ENCODE measurements around the gene HAUS3. TPM values are rescaled to one million over a fixed set of nuclear protein-coding genes. Genes with fewer than 3 reads are reported as not detected.

HAUS3 gene
- total and polyA plus RNA-seq, 3 donors from 2014 or later: 13.8 to 44.0 (median 40.1) TPM

DNA sequence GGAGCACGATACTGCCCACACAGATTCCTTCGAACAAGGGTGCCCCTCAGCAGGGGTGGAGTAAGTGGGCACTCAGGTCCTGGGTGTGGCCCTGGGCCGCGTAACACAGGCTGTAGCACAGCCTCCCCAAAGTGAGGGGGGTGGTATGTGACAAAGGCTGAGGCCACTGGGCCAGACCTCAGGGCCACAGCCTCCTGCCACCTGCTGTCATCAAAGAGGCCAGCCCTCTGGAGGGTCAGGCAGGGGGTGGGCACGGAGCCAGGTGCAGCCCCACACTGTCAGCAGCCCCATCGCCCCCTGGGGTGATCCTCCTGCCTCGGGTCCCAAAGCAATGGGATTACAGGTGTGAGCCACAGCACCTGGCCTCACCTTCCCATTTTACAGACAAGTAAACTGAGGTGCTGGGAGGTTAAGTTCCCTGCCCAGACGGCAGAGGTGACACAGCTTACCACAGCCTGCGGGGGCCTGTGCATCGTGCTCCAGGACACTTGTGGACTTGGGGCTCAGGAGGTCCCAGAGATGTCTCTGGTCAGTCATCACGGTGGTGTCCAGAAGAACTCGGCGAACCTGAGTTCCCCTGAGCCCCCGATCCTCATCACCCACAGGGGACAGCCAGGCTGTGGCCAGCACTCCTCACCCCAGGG is 47.5 kb upstream of the HAUS3 start:
- H3K27me3 ChIP-seq: no peaks in the 10 kb centered on the region
- no peaks in the 10 kb centered on the region for H3K36me3 ChIP-seq (ENCODE audit: low read depth, missing control alignments)
- TF ChIP-seq POLR2A (IDR thresholded peaks at IDR 0.05): no peak
- TF ChIP-seq, protein P1, sequence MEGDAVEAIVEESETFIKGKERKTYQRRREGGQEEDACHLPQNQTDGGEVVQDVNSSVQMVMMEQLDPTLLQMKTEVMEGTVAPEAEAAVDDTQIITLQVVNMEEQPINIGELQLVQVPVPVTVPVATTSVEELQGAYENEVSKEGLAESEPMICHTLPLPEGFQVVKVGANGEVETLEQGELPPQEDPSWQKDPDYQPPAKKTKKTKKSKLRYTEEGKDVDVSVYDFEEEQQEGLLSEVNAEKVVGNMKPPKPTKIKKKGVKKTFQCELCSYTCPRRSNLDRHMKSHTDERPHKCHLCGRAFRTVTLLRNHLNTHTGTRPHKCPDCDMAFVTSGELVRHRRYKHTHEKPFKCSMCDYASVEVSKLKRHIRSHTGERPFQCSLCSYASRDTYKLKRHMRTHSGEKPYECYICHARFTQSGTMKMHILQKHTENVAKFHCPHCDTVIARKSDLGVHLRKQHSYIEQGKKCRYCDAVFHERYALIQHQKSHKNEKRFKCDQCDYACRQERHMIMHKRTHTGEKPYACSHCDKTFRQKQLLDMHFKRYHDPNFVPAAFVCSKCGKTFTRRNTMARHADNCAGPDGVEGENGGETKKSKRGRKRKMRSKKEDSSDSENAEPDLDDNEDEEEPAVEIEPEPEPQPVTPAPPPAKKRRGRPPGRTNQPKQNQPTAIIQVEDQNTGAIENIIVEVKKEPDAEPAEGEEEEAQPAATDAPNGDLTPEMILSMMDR (IDR thresholded peaks at IDR 0.05): no peak
- no peak overlapping the region for H3K4me3 ChIP-seq
- no peaks in the 10 kb centered on the region for H3K9me3 ChIP-seq
- H3K4me1 ChIP-seq: no peaks in the 10 kb centered on the region
- no peak for DNase-seq
- H3K27ac ChIP-seq: no peak overlapping the region
- 95 to 97% methylated on average over 7 to 14 of the region's 14 CpGs for WGBS, 2 donors
- intact Hi-C loops (cut with DNase I; ENCODE audit: low total_unique reads): no loop called here

DNA sequence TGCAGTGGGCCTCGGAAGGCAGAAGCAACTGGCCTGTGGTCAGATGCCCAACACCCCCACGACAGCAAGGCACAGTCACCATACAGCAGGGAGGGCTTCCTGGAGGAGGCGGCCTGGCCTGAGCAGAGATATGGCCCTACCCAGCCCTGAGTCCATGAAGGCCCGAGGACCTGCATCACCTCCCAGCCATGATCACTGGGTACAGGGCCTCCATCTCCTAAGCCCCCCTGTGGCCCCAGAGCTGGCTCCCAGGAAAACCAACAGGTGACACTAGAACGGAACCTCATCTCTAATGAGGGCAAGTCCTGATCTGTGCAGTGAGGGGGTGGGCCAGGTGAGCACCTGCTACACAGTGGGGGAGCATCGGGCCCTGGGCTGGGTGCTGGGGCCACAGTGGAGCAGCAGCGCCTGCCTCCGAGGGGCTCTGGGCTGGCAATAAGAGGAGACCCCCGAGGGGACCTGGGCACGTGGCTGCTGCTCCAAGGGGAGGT is 46.2 kb upstream of the HAUS3 start:
- WGBS, 2 donors: 87 to 91% methylated on average over 7 to 10 of the region's 10 CpGs

DNA sequence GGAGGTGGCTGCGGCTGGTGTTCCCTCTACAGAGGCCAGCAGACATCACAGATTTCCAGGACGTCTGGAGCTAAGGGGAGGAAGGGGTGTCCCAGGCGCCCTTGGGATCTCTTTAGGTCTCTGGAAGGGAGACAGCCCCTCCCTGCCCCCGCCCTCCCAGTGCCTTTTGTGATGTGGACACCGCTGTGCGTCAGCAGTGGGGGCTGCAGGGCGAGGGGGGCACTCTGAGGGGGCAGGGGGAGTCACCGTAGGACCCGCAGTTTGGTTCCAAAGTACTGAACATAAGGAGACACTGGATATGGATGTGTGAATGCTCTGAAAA is 45.6 kb upstream of the HAUS3 start:
- no peak for DNase-seq
- H3K27ac ChIP-seq: no peak overlapping the region
- H3K4me3 ChIP-seq: no peak overlapping the region
- TF ChIP-seq, protein P1 (IDR thresholded peaks at IDR 0.05): no peak
- no peak for TF ChIP-seq POLR2A (IDR thresholded peaks at IDR 0.05)
- no peaks in the 10 kb centered on the region for H3K36me3 ChIP-seq (ENCODE audit: low read depth, missing control alignments)
- H3K4me1 ChIP-seq: no peaks in the 10 kb centered on the region
- WGBS, 2 donors: 87 to 88% methylated on average over 3 to 9 of the region's 9 CpGs
- H3K9me3 ChIP-seq: no peaks in the 10 kb centered on the region
- H3K27me3 ChIP-seq: no peaks in the 10 kb centered on the region
- intact Hi-C loops (cut with DNase I; ENCODE audit: low total_unique reads): no loop called here

More for the DNA sequence above, 46.2 kb upstream of the HAUS3 start:
- H3K36me3 ChIP-seq (ENCODE audit: low read depth, missing control alignments): no peaks in the 10 kb centered on the region
- H3K27ac ChIP-seq: no peak overlapping the region
- DNase-seq: no peak
- intact Hi-C loops (cut with DNase I; ENCODE audit: low total_unique reads): no loop called here
- TF ChIP-seq POLR2A (IDR thresholded peaks at IDR 0.05): no peak
- no peak overlapping the region for H3K4me3 ChIP-seq
- H3K9me3 ChIP-seq: no peaks in the 10 kb centered on the region
- no peaks in the 10 kb centered on the region for H3K4me1 ChIP-seq
- no peaks in the 10 kb centered on the region for H3K27me3 ChIP-seq

DNA sequence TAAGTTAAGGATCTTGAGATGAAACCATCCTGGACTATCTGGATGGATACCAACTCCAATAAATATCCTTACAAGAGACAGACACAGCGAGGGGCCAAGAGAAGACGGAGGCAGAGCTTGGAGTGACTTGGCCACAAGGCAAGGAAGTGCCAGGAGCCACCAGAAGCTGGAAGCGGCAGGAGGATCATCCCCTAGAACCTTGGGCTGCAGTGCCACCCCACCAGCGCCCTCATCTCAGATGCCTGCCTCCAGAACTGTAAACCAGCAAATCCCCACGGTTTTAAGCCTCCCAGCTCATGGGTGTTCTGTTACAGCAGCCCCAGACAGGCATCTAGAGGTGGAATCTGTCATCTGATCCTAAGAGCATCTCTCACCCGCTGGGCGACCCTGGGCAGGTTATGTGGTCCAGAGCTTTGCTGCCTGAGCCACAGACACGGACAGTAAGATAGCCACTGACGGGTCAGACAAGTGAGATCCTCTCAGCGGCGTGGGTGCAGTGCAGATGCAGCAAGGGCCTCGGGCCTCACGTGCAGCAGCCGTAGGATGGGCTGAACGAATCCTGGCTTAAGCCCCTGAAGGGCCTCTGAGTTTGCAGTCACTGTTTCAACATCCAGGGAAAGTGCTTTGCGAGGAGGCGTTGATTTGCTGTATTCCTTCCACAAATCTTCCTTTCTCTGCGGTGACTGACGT is 45.1 kb upstream of the HAUS3 start:
- H3K4me3 ChIP-seq: no peak overlapping the region
- intact Hi-C loops (cut with DNase I; ENCODE audit: low total_unique reads): no loop called here
- H3K4me1 ChIP-seq: no peaks in the 10 kb centered on the region
- H3K27ac ChIP-seq: no peak overlapping the region
- no peaks in the 10 kb centered on the region for H3K9me3 ChIP-seq
- 88 to 94% methylated on average over 15 to 19 of the region's 19 CpGs for WGBS, 2 donors
- no peak for DNase-seq
- no peaks in the 10 kb centered on the region for H3K36me3 ChIP-seq (ENCODE audit: low read depth, missing control alignments)
- TF ChIP-seq, protein P1 (IDR thresholded peaks at IDR 0.05): no peak
- no peak for TF ChIP-seq POLR2A (IDR thresholded peaks at IDR 0.05)
- no peaks in the 10 kb centered on the region for H3K27me3 ChIP-seq

DNA sequence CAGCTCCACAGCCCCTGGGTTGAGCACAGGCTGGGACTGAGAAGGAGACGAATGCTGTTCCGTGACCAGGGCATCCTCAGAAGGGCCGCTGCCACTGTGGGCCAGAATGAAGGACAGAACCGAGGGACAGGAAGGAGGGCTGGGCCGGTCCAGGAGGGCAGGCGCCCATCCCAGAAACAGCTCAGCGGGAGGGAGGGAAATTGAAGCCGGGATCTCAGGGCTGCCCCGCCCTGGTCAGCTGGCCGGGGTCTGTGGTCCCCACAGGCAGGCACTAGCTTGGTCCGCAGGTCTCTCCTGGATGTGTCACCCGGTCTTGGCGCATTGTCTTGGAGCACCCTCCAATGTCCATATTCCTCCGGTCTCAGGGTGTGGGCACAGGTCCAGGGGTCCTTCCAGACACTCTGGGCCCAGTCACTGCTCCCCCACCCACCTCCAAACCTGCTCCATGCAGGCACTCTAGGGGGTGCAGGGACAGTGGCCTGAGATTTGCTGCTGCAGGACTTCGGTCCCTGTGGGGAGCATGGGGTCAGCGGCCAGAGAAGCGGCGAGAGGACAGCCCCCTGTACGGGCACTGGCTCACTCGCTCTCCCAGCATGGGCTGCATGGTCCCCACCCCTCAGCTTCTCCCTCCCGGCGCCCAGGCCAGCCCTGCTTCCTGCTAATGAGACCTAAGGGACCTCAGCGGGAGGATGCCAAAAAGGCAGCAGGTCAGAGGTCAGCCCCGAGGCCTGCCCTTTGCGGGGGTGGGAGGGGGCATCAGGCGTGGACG is 43.9 kb upstream of the HAUS3 start:
- no peak for DNase-seq
- no peaks in the 10 kb centered on the region for H3K4me1 ChIP-seq
- H3K27ac ChIP-seq: no peak overlapping the region
- H3K36me3 ChIP-seq (ENCODE audit: low read depth, missing control alignments): no peaks in the 10 kb centered on the region
- H3K4me3 ChIP-seq: no peak overlapping the region
- no peaks in the 10 kb centered on the region for H3K9me3 ChIP-seq
- intact Hi-C loops (cut with DNase I; ENCODE audit: low total_unique reads): no loop called here
- 87 to 90% methylated on average over 13 to 27 of the region's 27 CpGs for WGBS, 2 donors
- H3K27me3 ChIP-seq: no peaks in the 10 kb centered on the region
- TF ChIP-seq POLR2A (IDR thresholded peaks at IDR 0.05): no peak
- TF ChIP-seq, protein P1 (IDR thresholded peaks at IDR 0.05): no peak

All from testis (tissue), 3 donors.